Muscle of leg (tissue), 11 donors: Measurements from ENCODE around the gene TSC2. TPM values are rescaled to one million over a fixed set of nuclear protein-coding genes. Genes with fewer than 3 reads are reported as not detected.

Experiments
- DNase-seq: peaks from one replicate; pipeline ENCODE4 v3.0.0; 2013
- H3K27ac ChIP-seq: one replicate; pipeline ENCODE4 v1.5.1; 2013; ENCODE audit warnings: mild to moderate bottlenecking, low read length, control low read depth
- H3K27me3 ChIP-seq: one replicate; pipeline ENCODE4 v1.6.1; 2013; ENCODE audit warnings: low read length; ENCODE audit not compliant: control insufficient read depth, insufficient read depth
- H3K36me3 ChIP-seq: one replicate; pipeline ENCODE4 v1.6.1; 2013; ENCODE audit warnings: low read length; ENCODE audit not compliant: control insufficient read depth, insufficient read depth
- H3K4me1 ChIP-seq: one replicate; pipeline ENCODE4 v1.6.1; 2013; ENCODE audit warnings: low read length; ENCODE audit not compliant: control insufficient read depth, insufficient read depth
- H3K4me3 ChIP-seq: one replicate; pipeline ENCODE4 v1.5.1; 2013; ENCODE audit warnings: low read length, control low read depth
- H3K9me3 ChIP-seq: replicated peaks from 2 replicates; pipeline ENCODE4 v1.6.1; 2013; ENCODE audit warnings: low read depth, low read length; ENCODE audit not compliant: control insufficient read depth
- WGBS: methylation state at CpG from one replicate; pipeline ENCODE4 v1.1.5; 2013; ENCODE audit warnings: missing lambda C conversion rate; ENCODE audit not compliant: insufficient coverage; 5-methylcytosine and 5-hydroxymethylcytosine counted together
- polyA plus RNA-seq, 8 donors: library from polyadenylated mRNA; unstranded; fragments of 120-200 nt; gene quantifications; one replicate each; pipeline versions ENCODE4 v1.2.1 to v1.2.3, GENCODE V29; 2013; ENCODE audit warnings: inconsistent platforms in 1 of 8, low replicate concordance in 1 of 8; ENCODE audit not compliant: insufficient read length in 8 of 8, insufficient read depth in 1 of 8
- total RNA-seq: library from RNA; stranded (reverse); fragments of 120-200 nt; gene quantifications from one replicate; pipeline ENCODE4 v1.2.4, GENCODE V29; 2013

Gene TSC2
- total and polyA plus RNA-seq, 9 donors, result 31.8 to 109 (median 79.4) TPM

- WGBS, result 95% methylated on average over 4 of the region's 11 CpGs
- H3K27me3 ChIP-seq, result no peaks in the 10 kb centered on the region
- no peak for DNase-seq
- H3K9me3 ChIP-seq, result no peaks in the 10 kb centered on the region
- no peak overlapping the region for H3K4me3 ChIP-seq
- H3K27ac ChIP-seq, result no peak overlapping the region
- H3K36me3 ChIP-seq, result peaks cover 72% of the 10 kb centered on the region
- H3K4me1 ChIP-seq, result no peaks in the 10 kb centered on the region
These were observed 18.4 kb downstream of the TSC2 start for GRCh38 chr16:2066139-2066538.

GRCh38 chr16:2070576-2071453, 23.0 kb downstream of the TSC2 start:
- H3K36me3 ChIP-seq, result peaks cover 75% of the 10 kb centered on the region
- no peak for DNase-seq
- H3K9me3 ChIP-seq, result no peaks in the 10 kb centered on the region
- peaks cover 2% of the 10 kb centered on the region for H3K4me1 ChIP-seq
- no peaks in the 10 kb centered on the region for H3K27me3 ChIP-seq
- 90% methylated on average over 21 of the region's 29 CpGs for WGBS
- H3K4me3 ChIP-seq, result no peak overlapping the region
- H3K27ac ChIP-seq, result no peak overlapping the region

GRCh38 chr16:2071454-2072202, 23.8 kb downstream of the TSC2 start:
- Histone ChIP-seq H3K27me3 (no peaks in the 10 kb centered on the region), H3K4me3 (no peak overlapping the region), H3K27ac (no peak overlapping the region), H3K4me1 (peaks cover 2% of the 10 kb centered on the region), H3K9me3 (no peaks in the 10 kb centered on the region), H3K36me3 (peaks cover 76% of the 10 kb centered on the region)
- 64% methylated on average over 30 of the region's 34 CpGs for WGBS
- peak; percentile 63 for DNase-seq

GRCh38 chr16:2072926-2073325, 25.1 kb downstream of the TSC2 start:
- peaks cover 82% of the 10 kb centered on the region for H3K36me3 ChIP-seq
- H3K9me3 ChIP-seq, result no peaks in the 10 kb centered on the region
- H3K4me1 ChIP-seq, result peaks cover 2% of the 10 kb centered on the region
- 85% methylated on average over 6 of the region's 8 CpGs for WGBS
- no peak overlapping the region for H3K27ac ChIP-seq
- no peak overlapping the region for H3K4me3 ChIP-seq
- no peak for DNase-seq
- H3K27me3 ChIP-seq, result no peaks in the 10 kb centered on the region

- H3K27me3 ChIP-seq, result no peaks in the 10 kb centered on the region
- peaks cover 2% of the 10 kb centered on the region for H3K4me1 ChIP-seq
- no peak overlapping the region for H3K27ac ChIP-seq
- H3K4me3 ChIP-seq, result no peak overlapping the region
- H3K36me3 ChIP-seq, result peaks cover 85% of the 10 kb centered on the region
- no peaks in the 10 kb centered on the region for H3K9me3 ChIP-seq
- WGBS, result 89% methylated on average over 20 of the region's 20 CpGs
- no peak for DNase-seq
These were observed 26.3 kb downstream of the TSC2 start for GRCh38 chr16:2074071-2074470.

GRCh38 chr16:2075631-2076030, 27.8 kb downstream of the TSC2 start:
- H3K36me3 ChIP-seq, result peaks cover 87% of the 10 kb centered on the region
- peaks cover 2% of the 10 kb centered on the region for H3K4me1 ChIP-seq
- no peaks in the 10 kb centered on the region for H3K9me3 ChIP-seq
- no peak for DNase-seq
- no peak overlapping the region for H3K4me3 ChIP-seq
- H3K27me3 ChIP-seq, result no peaks in the 10 kb centered on the region
- WGBS, result 93% methylated on average over 24 of the region's 24 CpGs
- no peak overlapping the region for H3K27ac ChIP-seq

- H3K9me3 ChIP-seq, result no peaks in the 10 kb centered on the region
- WGBS, result 94% methylated on average over 22 of the region's 28 CpGs
- no peak overlapping the region for H3K27ac ChIP-seq
- peaks cover 89% of the 10 kb centered on the region for H3K36me3 ChIP-seq
- H3K4me3 ChIP-seq, result no peak overlapping the region
- H3K27me3 ChIP-seq, result no peaks in the 10 kb centered on the region
- DNase-seq, result no peak
- peaks cover 2% of the 10 kb centered on the region for H3K4me1 ChIP-seq
These were observed 28.5 kb downstream of the TSC2 start for GRCh38 chr16:2076072-2076865.

GRCh38 chr16:2077016-2077415, 29.2 kb downstream of the TSC2 start:
- 84% methylated on average over 17 of the region's 17 CpGs for WGBS
- no peak overlapping the region for H3K4me3 ChIP-seq
- no peak for DNase-seq
- H3K9me3 ChIP-seq, result no peaks in the 10 kb centered on the region
- H3K4me1 ChIP-seq, result peaks cover 8% of the 10 kb centered on the region
- peaks cover 89% of the 10 kb centered on the region for H3K36me3 ChIP-seq
- H3K27ac ChIP-seq, result no peak overlapping the region
- no peaks in the 10 kb centered on the region for H3K27me3 ChIP-seq

- no peaks in the 10 kb centered on the region for H3K27me3 ChIP-seq
- 91% methylated on average over 20 of the region's 21 CpGs for WGBS
- no peaks in the 10 kb centered on the region for H3K9me3 ChIP-seq
- no peak for DNase-seq
- H3K27ac ChIP-seq, result no peak overlapping the region
- H3K4me3 ChIP-seq, result no peak overlapping the region
- H3K36me3 ChIP-seq, result peaks cover 89% of the 10 kb centered on the region
- peaks cover 14% of the 10 kb centered on the region for H3K4me1 ChIP-seq
These were observed 29.9 kb downstream of the TSC2 start for GRCh38 chr16:2077696-2078095.

- DNase-seq, result no peak
- 100% methylated on average over 1 of the region's 7 CpGs for WGBS
- Histone ChIP-seq H3K36me3 (peaks cover 88% of the 10 kb centered on the region), H3K4me1 (peaks cover 18% of the 10 kb centered on the region), H3K9me3 (no peaks in the 10 kb centered on the region), H3K27ac (no peak overlapping the region), H3K4me3 (no peak overlapping the region), H3K27me3 (no peaks in the 10 kb centered on the region)
These were observed 30.3 kb downstream of the TSC2 start for GRCh38 chr16:2078096-2078495.
